ENCODE measurements around the gene RPS8. TPM values are rescaled to one million over a fixed set of nuclear protein-coding genes. Genes with fewer than 3 reads are reported as not detected.
"Not testable (repeated sequence)": the region's sequence is repeated elsewhere in the genome, so short reads cannot be mapped to it uniquely, and the experiment has no call there.

Gene RPS8
- total RNA-seq, 1 donor: 1,221 TPM

- H3K36me3 ChIP-seq (ENCODE audit: insufficient read depth, low read length): peaks cover 30% of the 10 kb centered on the region
- H3K27me3 ChIP-seq (ENCODE audit: insufficient read depth, low read length): no peaks in the 10 kb centered on the region
- no peak for TF ChIP-seq CTCF (IDR thresholded peaks at IDR 0.05; ENCODE audit: extremely low read depth, low read depth, low read length)
- peak; percentile 80 for DNase-seq (ENCODE audit: insufficient read length, low spot score, missing footprints)
- H3K4me3 ChIP-seq (ENCODE audit: insufficient read depth, low read length): no peak overlapping the region
- peaks cover 18% of the 10 kb centered on the region for H3K79me2 ChIP-seq (ENCODE audit: insufficient read depth, low read length)
- H3K27ac ChIP-seq (ENCODE audit: low read depth, low read length): no peak overlapping the region
- peaks cover 2% of the 10 kb centered on the region for H4K20me1 ChIP-seq (ENCODE audit: insufficient read depth, low read length)
- H2AFZ ChIP-seq (ENCODE audit: low read length): no peak overlapping the region
- peaks cover 62% of the 10 kb centered on the region for H3K4me1 ChIP-seq (ENCODE audit: insufficient read depth, low read length)
- no peaks in the 10 kb centered on the region for H3K9me3 ChIP-seq (ENCODE audit: low read depth, low read length)
- H3K4me2 ChIP-seq (ENCODE audit: insufficient read depth, low read length): peak overlapping the region; percentile 66
These were observed 37.6 kb downstream of the RPS8 start for GRCh38 chr1:44812822-44813543.

- not testable (repeated sequence) for H4K20me1 ChIP-seq (ENCODE audit: insufficient read depth, low read length); H3K9me3 ChIP-seq (ENCODE audit: low read depth, low read length); H3K79me2 ChIP-seq (ENCODE audit: insufficient read depth, low read length); H3K4me3 ChIP-seq (ENCODE audit: insufficient read depth, low read length); H2AFZ ChIP-seq (ENCODE audit: low read length); H3K27me3 ChIP-seq (ENCODE audit: insufficient read depth, low read length); H3K4me2 ChIP-seq (ENCODE audit: insufficient read depth, low read length); DNase-seq (ENCODE audit: insufficient read length, low spot score, missing footprints)
- peak overlapping the region; percentile 17 for H3K27ac ChIP-seq (ENCODE audit: low read depth, low read length)
- H3K36me3 ChIP-seq (ENCODE audit: insufficient read depth, low read length): peaks cover 19% of the 10 kb centered on the region
- peaks cover 42% of the 10 kb centered on the region for H3K4me1 ChIP-seq (ENCODE audit: insufficient read depth, low read length)
These were observed 40.6 kb downstream of the RPS8 start for GRCh38 chr1:44815926-44816325.

- Histone ChIP-seq H4K20me1 (ENCODE audit: insufficient read depth, low read length) (no peaks in the 10 kb centered on the region), H3K27ac (ENCODE audit: low read depth, low read length) (no peak overlapping the region), H3K4me1 (ENCODE audit: insufficient read depth, low read length) (peaks cover 29% of the 10 kb centered on the region), H3K36me3 (ENCODE audit: insufficient read depth, low read length) (peaks cover 19% of the 10 kb centered on the region), H3K9me3 (ENCODE audit: low read depth, low read length) (no peaks in the 10 kb centered on the region), H2AFZ (ENCODE audit: low read length) (no peak overlapping the region), H3K4me2 (ENCODE audit: insufficient read depth, low read length) (no peak overlapping the region), H3K4me3 (ENCODE audit: insufficient read depth, low read length) (no peak overlapping the region), H3K79me2 (ENCODE audit: insufficient read depth, low read length) (no peaks in the 10 kb centered on the region), H3K27me3 (ENCODE audit: insufficient read depth, low read length) (no peaks in the 10 kb centered on the region)
- peak; percentile 50 for DNase-seq (ENCODE audit: insufficient read length, low spot score, missing footprints)
- no peak for TF ChIP-seq CTCF (IDR thresholded peaks at IDR 0.05; ENCODE audit: extremely low read depth, low read depth, low read length)
These were observed 42.0 kb downstream of the RPS8 start for GRCh38 chr1:44817307-44817706.

- no peak for TF ChIP-seq CTCF (IDR thresholded peaks at IDR 0.05; ENCODE audit: extremely low read depth, low read depth, low read length)
These were observed 42.6 kb downstream of the RPS8 start for GRCh38 chr1:44817771-44818495.

More at GRCh38 chr1:44817771-44818495, 42.6 kb downstream of the RPS8 start:
- Histone ChIP-seq H4K20me1 (ENCODE audit: insufficient read depth, low read length) (no peaks in the 10 kb centered on the region), H2AFZ (ENCODE audit: low read length) (no peak overlapping the region), H3K4me3 (ENCODE audit: insufficient read depth, low read length) (no peak overlapping the region), H3K4me2 (ENCODE audit: insufficient read depth, low read length) (no peak overlapping the region), H3K36me3 (ENCODE audit: insufficient read depth, low read length) (peaks cover 16% of the 10 kb centered on the region), H3K4me1 (ENCODE audit: insufficient read depth, low read length) (peaks cover 29% of the 10 kb centered on the region), H3K27ac (ENCODE audit: low read depth, low read length) (no peak overlapping the region), H3K79me2 (ENCODE audit: insufficient read depth, low read length) (no peaks in the 10 kb centered on the region), H3K9me3 (ENCODE audit: low read depth, low read length) (no peaks in the 10 kb centered on the region), H3K27me3 (ENCODE audit: insufficient read depth, low read length) (no peaks in the 10 kb centered on the region)
- DNase-seq (ENCODE audit: insufficient read length, low spot score, missing footprints): no peak

Measured in osteoblast (primary cell).